HPDE6-E6E7 (cell line): ENCODE measurements around the gene NMRK1.

ENCODE experiments used
- DNase-seq: peaks from one replicate; pipeline ENCODE4 v3.0.0; 2011; ENCODE audit warnings: missing footprints; ENCODE audit errors: extremely low spot score

The NMRK1 gene

GRCh38 chr9:75087824-75088645, at the start of gene NMRK1, which contains the start of gene OSTF1:
TSS of gene NMRK1 (minus strand) at chr9:75088155. CDS start at chr9:75083115, 5,040 bp downstream.
TSS of gene OSTF1 (plus strand) at chr9:75088514. CDS start at chr9:75088693, 179 bp downstream.
- peak; percentile 81 for DNase-seq

DNA sequence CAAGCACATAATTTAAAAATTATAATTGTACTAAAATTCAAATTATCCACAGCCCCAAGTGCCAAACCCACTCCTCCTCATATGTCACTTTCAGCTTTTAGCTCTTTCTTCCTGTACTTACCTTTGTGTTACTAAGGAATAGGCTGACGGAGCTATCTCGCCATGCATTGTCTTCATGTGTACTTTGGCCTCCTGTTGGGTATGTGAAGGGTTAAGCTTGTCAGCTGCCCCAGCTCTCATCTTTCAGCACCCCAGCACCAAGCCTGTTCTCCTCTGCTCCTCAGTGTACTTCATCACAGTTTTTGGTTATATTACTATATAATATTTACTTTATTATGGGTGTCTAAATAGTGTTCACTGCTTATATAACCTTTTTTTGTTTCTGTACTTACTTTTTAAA, 46.5 kb upstream of the NMRK1 start:
- no peak for DNase-seq

- DNase-seq, result no peak
These were observed 45.4 kb upstream of the NMRK1 start for GRCh38 chr9:75133396-75133795.

GRCh38 chr9:75132244-75132643, 44.3 kb upstream of the NMRK1 start:
- DNase-seq, result no peak

DNA sequence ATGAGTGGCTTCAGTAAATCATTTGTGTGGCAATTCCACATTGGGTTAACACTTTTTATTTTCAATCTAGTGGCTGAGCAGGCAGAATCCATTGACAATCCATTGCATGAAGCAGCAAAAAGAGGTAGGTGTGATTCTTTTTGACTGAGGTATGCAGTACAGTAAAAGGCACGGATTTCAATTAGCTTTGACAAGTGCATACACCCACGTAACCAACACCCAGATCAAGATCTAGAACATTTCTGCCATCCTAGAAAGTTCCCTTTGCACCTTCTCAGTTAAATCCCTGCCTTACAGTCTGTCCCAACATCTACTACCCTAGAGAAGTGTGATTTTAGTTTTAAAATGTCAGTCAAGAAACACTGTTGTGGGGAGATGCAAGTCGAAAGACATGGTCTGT, 43.7 kb upstream of the NMRK1 start:
- DNase-seq, result no peak

DNA sequence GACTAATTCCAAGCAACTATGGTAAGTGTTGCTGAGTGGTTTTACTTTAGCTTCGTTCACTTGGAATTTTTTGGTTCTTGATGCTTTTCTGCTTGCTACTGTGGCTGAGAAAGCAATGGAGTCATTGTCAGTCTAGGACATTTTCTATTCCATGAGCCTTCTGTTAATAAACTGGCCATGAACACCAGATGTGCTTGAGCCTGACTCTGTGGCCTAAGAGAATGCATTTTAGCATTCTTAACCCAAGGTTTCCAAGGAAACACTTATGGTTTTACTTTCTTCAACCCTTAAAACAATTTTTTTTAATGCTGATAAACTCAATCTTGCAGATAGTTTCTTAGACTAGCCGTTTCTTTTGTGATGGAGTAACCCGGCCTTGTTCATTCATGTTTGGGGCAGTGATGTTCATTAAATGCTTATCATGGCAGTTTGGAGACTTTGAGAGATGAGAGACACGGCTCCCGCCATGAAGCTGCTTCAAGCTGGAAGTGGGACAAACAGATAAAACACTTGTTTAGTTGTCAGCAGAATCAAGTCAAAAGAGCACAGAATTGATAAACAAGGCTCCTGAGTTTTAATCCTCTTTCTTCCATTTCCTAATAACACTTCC, 42.8 kb upstream of the NMRK1 start:
- DNase-seq, result no peak

DNA sequence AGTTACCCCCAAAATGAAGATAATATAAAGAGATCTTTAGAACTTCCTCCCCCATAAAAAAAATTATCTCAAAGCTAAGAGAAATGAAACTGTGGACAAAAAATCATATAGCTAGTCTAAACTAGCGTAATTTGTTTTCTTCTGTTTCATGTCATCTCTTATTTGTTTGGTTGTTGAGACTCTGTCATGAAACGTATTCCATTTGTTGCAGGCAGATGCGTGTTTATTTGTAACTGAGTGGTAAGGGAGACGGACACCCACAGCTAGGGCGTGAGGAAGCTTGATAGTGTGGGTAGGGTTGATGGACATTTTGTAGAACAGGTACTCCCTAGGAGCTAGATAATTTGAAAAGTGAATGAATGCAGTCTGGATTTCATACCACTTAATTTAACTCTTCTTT, 42.2 kb upstream of the NMRK1 start:
- no peak for DNase-seq

GRCh38 chr9:75128535-75128934, 40.6 kb upstream of the NMRK1 start:
- DNase-seq, result no peak

- DNase-seq, result no peak
These were observed 35.7 kb upstream of the NMRK1 start for GRCh38 chr9:75123696-75124095.

- no peak for DNase-seq
These were observed 34.1 kb upstream of the NMRK1 start for GRCh38 chr9:75121914-75122558.

DNA sequence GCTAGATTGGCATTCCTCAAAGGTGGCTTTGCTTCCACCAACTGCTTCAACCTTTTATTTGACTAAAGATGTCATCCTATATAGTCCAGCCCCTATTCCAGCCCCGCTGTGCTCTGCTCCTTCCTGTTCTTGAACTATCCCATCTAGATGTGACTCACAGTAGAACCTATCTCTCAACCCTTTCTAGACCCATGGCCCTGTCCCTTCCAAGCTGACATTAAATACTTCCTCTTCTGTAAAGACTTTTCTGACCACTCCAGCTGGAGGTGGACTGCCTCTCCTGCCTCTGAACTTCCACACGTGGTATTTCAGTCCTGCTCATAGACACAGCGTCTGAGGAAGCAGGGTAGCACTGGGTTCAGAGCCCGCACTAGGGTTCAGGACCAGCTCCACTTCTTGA, 32.7 kb upstream of the NMRK1 start:
- no peak for DNase-seq

GRCh38 chr9:75117564-75117963, 29.6 kb upstream of the NMRK1 start:
- DNase-seq, result no peak

DNA sequence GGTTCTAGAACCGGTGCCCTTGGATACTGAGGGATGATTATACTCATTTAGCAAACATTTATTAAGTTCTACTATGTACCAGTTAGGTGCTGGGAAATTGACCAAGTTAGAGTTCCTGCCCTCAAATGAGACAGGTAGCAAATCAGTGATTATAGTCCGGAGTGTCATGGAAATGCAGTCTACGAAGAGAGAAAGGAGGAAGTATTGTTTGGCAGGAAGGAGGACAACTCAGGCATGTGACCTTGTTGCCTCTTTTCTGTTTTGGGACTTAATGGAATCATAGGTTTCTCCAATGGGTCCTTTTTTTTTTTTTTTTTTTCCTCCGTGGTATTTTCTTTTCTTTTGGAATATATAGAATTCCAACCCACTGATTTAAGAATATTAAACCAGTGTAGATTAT, 28.4 kb upstream of the NMRK1 start:
- DNase-seq, result no peak

DNA sequence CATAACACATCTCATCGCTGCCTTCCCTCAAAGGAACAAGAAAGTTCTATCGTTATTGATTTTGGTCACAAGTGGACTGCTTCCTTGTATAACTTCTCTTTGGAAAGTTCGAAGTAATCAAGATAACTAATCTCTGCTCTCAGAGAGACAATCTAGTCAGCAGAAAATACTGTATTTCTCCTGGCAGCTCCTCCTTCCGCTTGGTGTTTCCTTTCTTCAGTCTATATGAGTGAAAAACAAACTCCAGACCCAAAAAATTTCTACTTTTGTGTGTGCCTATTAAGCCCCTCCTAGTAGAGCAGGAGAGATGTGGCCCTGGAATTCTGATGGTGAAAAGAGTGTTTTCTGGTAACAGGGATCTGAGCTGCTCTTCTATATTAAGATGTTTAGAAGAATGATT, 24.8 kb upstream of the NMRK1 start:
- no peak for DNase-seq

DNA sequence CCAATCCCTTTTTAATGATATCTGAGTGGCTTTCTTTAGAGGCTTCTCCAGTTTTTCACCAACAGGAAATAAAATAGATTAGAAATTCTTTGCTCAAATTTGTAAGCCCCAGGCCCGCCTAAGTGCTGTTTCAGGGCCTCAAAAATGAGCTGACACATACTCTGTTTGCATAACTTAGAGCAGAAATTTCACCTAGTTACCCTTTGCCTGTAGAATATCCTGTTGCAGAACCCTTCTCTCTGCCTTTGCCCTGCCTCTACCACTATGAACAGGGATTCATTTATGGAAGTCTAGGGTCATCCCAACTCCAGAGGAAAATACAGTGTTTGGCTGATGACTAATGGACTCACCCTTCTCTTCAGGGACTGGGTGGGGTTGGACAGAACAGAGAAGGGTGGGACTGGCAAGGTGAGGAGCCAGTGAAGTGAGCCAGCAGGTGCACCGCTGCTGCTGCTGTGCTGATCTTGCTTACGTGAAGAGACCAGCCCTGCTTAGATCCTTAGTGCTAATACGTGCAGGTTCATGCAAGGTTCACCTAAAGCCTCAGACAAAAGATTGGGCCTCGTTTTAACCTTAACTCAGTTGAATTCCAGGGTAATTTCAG, 23.2 kb upstream of the NMRK1 start:
- peak; percentile 70 for DNase-seq

GRCh38 chr9:75109210-75109839, 21.4 kb upstream of the NMRK1 start:
- DNase-seq, result no peak

- DNase-seq, result no peak
These were observed 20.6 kb upstream of the NMRK1 start for GRCh38 chr9:75108571-75108970.

GRCh38 chr9:75106857-75107256, 18.9 kb upstream of the NMRK1 start:
- no peak for DNase-seq

DNA sequence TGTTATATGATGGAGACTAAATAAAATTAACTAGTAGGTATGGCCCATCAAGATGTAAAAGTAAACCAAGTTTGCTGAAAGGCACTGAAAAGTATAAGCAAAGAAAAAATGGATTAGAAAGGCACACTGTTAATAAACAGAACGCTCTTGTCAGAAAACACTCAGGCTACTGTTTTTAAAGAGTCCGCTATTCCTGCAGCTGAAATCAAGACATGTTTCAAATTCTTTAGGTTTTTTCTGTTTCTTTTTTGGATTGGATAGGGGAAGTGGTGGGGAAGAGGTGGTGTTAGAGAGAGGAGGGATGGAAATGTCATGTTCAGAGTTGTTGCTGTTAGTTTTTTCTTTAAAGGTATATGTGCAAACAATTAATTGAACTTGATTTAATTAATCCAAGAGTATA, 17.9 kb upstream of the NMRK1 start:
- no peak for DNase-seq

GRCh38 chr9:75105019-75105540, 17.1 kb upstream of the NMRK1 start:
- DNase-seq, result no peak

DNA sequence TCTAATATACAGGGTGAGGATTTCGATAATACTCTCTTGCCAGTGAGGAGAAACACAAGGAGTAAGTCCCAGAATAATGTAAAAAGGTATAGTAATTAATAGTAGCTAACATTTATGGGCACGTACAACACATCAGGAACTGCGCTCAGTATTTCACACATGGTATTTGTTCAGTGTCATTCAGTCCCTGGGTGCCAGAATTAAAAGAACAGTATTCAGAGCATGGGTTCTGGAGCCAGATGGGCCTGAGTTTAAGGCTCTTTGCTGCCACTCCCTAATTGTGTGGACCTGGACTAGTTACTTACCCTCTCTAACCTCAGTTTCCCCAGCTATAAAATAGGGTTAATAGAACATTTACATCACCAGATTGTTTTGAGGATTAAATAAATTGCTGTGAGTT, 16.7 kb upstream of the NMRK1 start:
- no peak for DNase-seq
